HepG2 (cell line): ENCODE data around the gene NFKBIA. TPM values are rescaled to one million over a fixed set of nuclear protein-coding genes. Genes with fewer than 3 reads are reported as not detected.

Source experiments
- EP300 ChIP-seq, 3 experiments: sonication (generic) in 1 of 3; formaldehyde crosslinking in 1 of 3; IDR thresholded peaks; 2 replicates each; pipeline versions ENCODE4 v1.5.1 to v1.6.1; 2011 to 2020; ENCODE audit warnings: low read depth in 2 of 3, low read length in 2 of 3, borderline replicate concordance in 1 of 3, improper control_type of control experiment in 1 of 3, mild to moderate bottlenecking in 1 of 3, missing genetic modification reagents in 1 of 3, moderate library complexity in 1 of 3
- ESRRA ChIP-seq: sonication (generic); formaldehyde crosslinking; IDR thresholded peaks from 2 replicates; pipeline ENCODE4 v1.5.1; 2020; ENCODE audit warnings: mild to moderate bottlenecking, low read depth, missing genetic modification reagents
- FOXA3 ChIP-seq: IDR thresholded peaks from 2 replicates; pipeline ENCODE4 v1.6.1; 2016; ENCODE audit warnings: missing genetic modification reagents, missing compliant biosample characterization
- FOXJ3 ChIP-seq: sonication (generic); formaldehyde crosslinking; IDR thresholded peaks from 2 replicates; pipeline ENCODE4 v1.4.0; 2020; ENCODE audit warnings: missing genetic modification reagents, mild to moderate bottlenecking, borderline replicate concordance
- MED1 ChIP-seq: sonication (generic); formaldehyde crosslinking; IDR thresholded peaks from 2 replicates; pipeline ENCODE4 v1.4.0; 2020; ENCODE audit warnings: missing genetic modification reagents
- MTA1 ChIP-seq: sonication (generic); formaldehyde crosslinking; IDR thresholded peaks from 2 replicates; pipeline ENCODE4 v1.4.0; 2020; ENCODE audit warnings: missing genetic modification reagents, mild to moderate bottlenecking, borderline replicate concordance
- NR2F2 ChIP-seq: IDR thresholded peaks from 2 replicates; pipeline ENCODE4 v1.6.1; 2012; ENCODE audit warnings: low read depth, inconsistent platforms, borderline replicate concordance
- SAP130 ChIP-seq: IDR thresholded peaks from 2 replicates; pipeline ENCODE4 v1.6.1; 2016; ENCODE audit warnings: low read depth
- SOX5 ChIP-seq: IDR thresholded peaks from 2 replicates; pipeline ENCODE4 v1.6.1; 2016; ENCODE audit warnings: borderline replicate concordance
- SOX6 ChIP-seq, 2 experiments: fragments of 450-650 bp in 1 of 2; sonication (generic) in 1 of 2; formaldehyde crosslinking in 1 of 2; IDR thresholded peaks; 2 replicates each; pipeline versions ENCODE4 v1.4.0 to v1.6.1; 2017 to 2020; ENCODE audit warnings: antibody characterized with exemption in 1 of 2, mild to moderate bottlenecking in 1 of 2, missing genetic modification reagents in 1 of 2
- TGIF2 ChIP-seq: IDR thresholded peaks from 2 replicates; pipeline ENCODE4 v1.6.1; 2016; ENCODE audit warnings: control low read depth, missing compliant biosample characterization
- TP53 ChIP-seq: sonication (generic); formaldehyde crosslinking; conservative IDR thresholded peaks from 2 replicates; pipeline ENCODE4 v1.4.0; 2020; ENCODE audit warnings: missing genetic modification reagents
- ZBTB4 ChIP-seq: sonication (generic); formaldehyde crosslinking; IDR thresholded peaks from 2 replicates; pipeline ENCODE4 v1.4.0; 2020; ENCODE audit warnings: missing genetic modification reagents, mild to moderate bottlenecking, borderline replicate concordance
- ZFP41 ChIP-seq: sonication (generic); formaldehyde crosslinking; IDR thresholded peaks from 2 replicates; pipeline ENCODE4 v1.4.0; 2020; ENCODE audit warnings: mild to moderate bottlenecking, missing genetic modification reagents, borderline replicate concordance
- ZNF251 ChIP-seq: sonication (generic); formaldehyde crosslinking; IDR thresholded peaks from 2 replicates; pipeline ENCODE4 v1.9.0; 2021; ENCODE audit warnings: mild to moderate bottlenecking, missing genetic modification reagents
- ZNF33B ChIP-seq: sonication (generic); formaldehyde crosslinking; IDR thresholded peaks from 2 replicates; pipeline ENCODE4 v1.5.1; 2020; ENCODE audit warnings: mild to moderate bottlenecking, missing genetic modification reagents
- ZNF383 ChIP-seq: sonication (generic); formaldehyde crosslinking; IDR thresholded peaks from 2 replicates; pipeline ENCODE4 v1.4.0; 2020; ENCODE audit warnings: missing genetic modification reagents, mild to moderate bottlenecking, borderline replicate concordance
- ZNF564 ChIP-seq: sonication (generic); formaldehyde crosslinking; IDR thresholded peaks from 2 replicates; pipeline ENCODE4 v1.8.1; 2023; ENCODE audit warnings: mild to moderate bottlenecking, missing genetic modification reagents
- ZNF687 ChIP-seq: sonication (generic); formaldehyde crosslinking; IDR thresholded peaks from 2 replicates; pipeline ENCODE4 v1.5.1; 2020; ENCODE audit warnings: mild to moderate bottlenecking, missing genetic modification reagents, moderate library complexity
- ZNF768 ChIP-seq: sonication (generic); formaldehyde crosslinking; IDR thresholded peaks from 2 replicates; pipeline ENCODE4 v1.4.0; 2020; ENCODE audit warnings: missing genetic modification reagents
- ZSCAN12 ChIP-seq: sonication (generic); formaldehyde crosslinking; IDR thresholded peaks from 2 replicates; pipeline ENCODE4 v1.9.0; 2021; ENCODE audit warnings: mild to moderate bottlenecking, missing genetic modification reagents
- ZSCAN22 ChIP-seq: sonication (generic); formaldehyde crosslinking; IDR thresholded peaks from 2 replicates; pipeline ENCODE4 v1.4.0; 2020; ENCODE audit warnings: mild to moderate bottlenecking, missing genetic modification reagents
- polyA plus RNA-seq, 8 experiments: library from polyadenylated mRNA; depleted of rRNA in 3 of 8; stranded (reverse) in 7 of 8; unstranded in 1 of 8; fragments of >200 nt; fragmentation: Illumina TruSeq in 4 of 8; extraction: Trizol in 4 of 8; gene quantifications; 2 replicates each; pipeline versions ENCODE4 v1.2.1 to v1.2.3, GENCODE V29; 2011 to 2016; ENCODE audit warnings: low read depth in 4 of 8, missing spikeins in 1 of 8, mixed read lengths in 1 of 8; ENCODE audit not compliant: insufficient read depth in 1 of 8
- total RNA-seq, 5 experiments: library from RNA; depleted of rRNA; stranded (reverse); fragments of >200 nt; fragmentation: Illumina TruSeq; extraction: Trizol; gene quantifications; 2 replicates each; pipeline ENCODE4 v1.2.3, GENCODE V29; 2016; ENCODE audit warnings: low read depth in 1 of 5

Gene NFKBIA
- total and polyA plus RNA-seq, 2 of the 13 experiments (the other 11 are each of a cell fraction or from before 2014, with no cell fraction given): 197 to 319 TPM

- TF ChIP-seq FOXA3 (CRISPR knock-in tag): peak; percentile 35; the same call in 1 of the 2 replicates
- peak; percentile 73; the same call in 1 of the 2 replicates for TF ChIP-seq ZSCAN22 (CRISPR knock-in tag)
- no peak for TF ChIP-seq ZBTB4 (CRISPR knock-in tag)
- TF ChIP-seq SOX6 (IDR thresholded peaks at IDR 0.05): no peak
- TF ChIP-seq SOX6 (CRISPR knock-in tag; IDR thresholded peaks at IDR 0.05): peak; percentile 62; the same call in 1 of the 2 replicates
- peak; percentile 53 for TF ChIP-seq SOX5
- TF ChIP-seq ZNF687 (CRISPR knock-in tag): peak; percentile 97
- peak; percentile 23; the same call in 1 of the 2 replicates for TF ChIP-seq ZFP41 (CRISPR knock-in tag)
- 0 out of 2 replicates have a peak, but pooled peaks have one; percentile 8 for TF ChIP-seq ZNF768
- TF ChIP-seq TGIF2 (CRISPR knock-in tag): no peak
- TF ChIP-seq ZSCAN12: no peak
- peak; percentile 93; the same call in 1 of the 2 replicates for TF ChIP-seq ZNF383 (CRISPR knock-in tag)
- TF ChIP-seq ESRRA (CRISPR knock-in tag): peak; percentile 92
- TF ChIP-seq MTA1 (CRISPR knock-in tag): peak; percentile 50; the same call in 1 of the 2 replicates
- peak; percentile 87 for TF ChIP-seq SAP130 (CRISPR knock-in tag)
- TF ChIP-seq FOXJ3 (CRISPR knock-in tag): no peak
- TF ChIP-seq MED1 (CRISPR knock-in tag): 0 out of 2 replicates have a peak, but pooled peaks have one; percentile 20
- TF ChIP-seq EP300 (IDR thresholded peaks at IDR 0.05; ENCODE audit: low read depth in 2 of 2, low read length in 2 of 2): peak; percentile 17 to 30; a peak in 2 of 4 replicates
- no peak; the same call in 1 of the 2 replicates for TF ChIP-seq EP300 (CRISPR knock-in tag; IDR thresholded peaks at IDR 0.05; ENCODE audit: borderline replicate concordance)
- TF ChIP-seq TP53 (CRISPR knock-in tag): no peak; the same call in 1 of the 2 replicates
- peak; percentile 85 for TF ChIP-seq ZNF251 (CRISPR knock-in tag)
- TF ChIP-seq ZNF564 (CRISPR knock-in tag): 0 out of 2 replicates have a peak, but pooled peaks have one; percentile 22
- TF ChIP-seq ZNF33B: 0 out of 2 replicates have a peak, but pooled peaks have one; percentile 50
- TF ChIP-seq NR2F2: no peak
These were observed 19.3 kb downstream of the NFKBIA start (continued) for GRCh38 chr14:35385042-35385839.
